ENCODE data around the gene DHRS3.

DNA sequence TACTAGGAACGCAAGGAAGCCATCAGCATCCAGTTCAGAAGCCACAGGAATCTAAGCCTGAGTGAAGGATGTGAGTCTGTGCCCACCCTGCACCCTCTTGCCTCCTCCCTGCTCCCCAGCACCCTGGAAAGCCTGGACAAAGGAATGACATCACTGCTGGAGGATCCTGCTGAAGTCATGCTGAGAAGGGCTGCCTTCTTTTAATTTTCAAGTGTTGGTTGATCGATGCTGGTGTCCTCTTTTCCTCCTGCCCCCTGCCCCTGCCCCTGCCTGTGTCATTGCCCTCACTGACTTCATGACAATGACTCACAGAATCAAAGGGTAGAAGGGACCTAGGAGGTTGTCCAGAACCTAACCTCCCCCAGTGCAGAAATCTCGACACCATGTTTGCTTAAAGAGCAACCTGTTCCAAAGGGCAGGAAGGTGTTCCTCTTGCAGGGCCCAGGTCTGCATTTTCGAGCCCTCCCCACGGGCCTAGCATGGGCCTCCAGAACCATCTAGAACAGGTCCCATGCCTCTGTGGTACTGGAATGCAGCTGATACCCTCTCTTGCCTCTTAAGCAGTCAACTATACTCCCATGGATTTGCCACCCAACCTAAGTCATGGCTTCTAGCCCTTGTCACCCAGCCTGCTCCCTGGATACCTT, 9.6 kb downstream of the DHRS3 start:
- TF ChIP-seq FOXP2 (optimal IDR thresholded peaks at IDR 0.05; ENCODE audit: control extremely low read depth, extremely low read length, insufficient read depth) (no peak), POLR2AphosphoS5 (IDR thresholded peaks at IDR 0.05; ENCODE audit: borderline replicate concordance, low read depth, low read length) (no peak), EZH2 (IDR thresholded peaks at IDR 0.05) (no peak)

Data from SK-N-MC (cell line).